GM06990 (cell line): ENCODE measurements around the gene ENO2.
"Not testable (repeated sequence)": the region's sequence is repeated elsewhere in the genome, so short reads cannot be mapped to it uniquely, and the experiment has no call there.

Experiments used
- DNase-seq: peaks from one replicate; pipeline ENCODE4 v3.0.0-alpha.2; 2011; ENCODE audit not compliant: insufficient read length; ENCODE audit errors: extremely low read depth
- H3K27me3 ChIP-seq: replicated peaks from 2 replicates; pipeline ENCODE4 v1.6.0; 2011; ENCODE audit warnings: low read length; ENCODE audit not compliant: control insufficient read depth, insufficient read depth
- H3K36me3 ChIP-seq: 2 replicates; pipeline ENCODE4 v1.5.1; 2011; ENCODE audit warnings: low read length; ENCODE audit not compliant: control insufficient read depth, insufficient read depth
- H3K4me3 ChIP-seq: replicated peaks from 2 replicates; pipeline ENCODE4 v1.5.1; 2011; ENCODE audit warnings: low read depth, mild to moderate bottlenecking, control low read depth, low read length
- TF ChIP-seq, protein P1 (sequence below): IDR thresholded peaks from 2 replicates; pipeline ENCODE4 v1.5.1; 2011; ENCODE audit warnings: low read length, control low read depth, mild to moderate bottlenecking, inconsistent platforms; ENCODE audit not compliant: insufficient read depth, poor library complexity, severe bottlenecking

Gene ENO2

DNA sequence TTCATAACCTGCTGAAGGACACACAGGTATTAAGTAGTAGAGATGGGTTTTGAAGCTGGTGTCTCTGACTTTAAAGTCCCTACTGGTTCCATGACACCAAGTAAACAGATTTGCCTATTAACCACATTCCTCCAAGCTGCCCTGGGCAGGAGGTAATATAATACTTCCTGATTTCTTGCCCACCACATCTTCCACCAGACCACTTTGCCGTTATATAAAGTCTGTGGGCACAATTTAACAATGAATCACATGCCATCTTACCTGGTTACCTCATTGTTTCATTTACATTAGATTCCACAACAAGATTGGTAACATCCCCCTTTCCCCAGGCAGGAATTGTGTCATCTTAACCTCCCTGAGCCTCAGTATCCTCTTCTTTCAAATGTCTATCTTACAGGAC is 10.7 kb upstream of the ENO2 start:
- Histone ChIP-seq H3K36me3 (no peaks in the 10 kb centered on the region), H3K27me3 (no peaks in the 10 kb centered on the region), H3K4me3 (no peak overlapping the region)
- no peak for DNase-seq
- TF ChIP-seq, protein P1, sequence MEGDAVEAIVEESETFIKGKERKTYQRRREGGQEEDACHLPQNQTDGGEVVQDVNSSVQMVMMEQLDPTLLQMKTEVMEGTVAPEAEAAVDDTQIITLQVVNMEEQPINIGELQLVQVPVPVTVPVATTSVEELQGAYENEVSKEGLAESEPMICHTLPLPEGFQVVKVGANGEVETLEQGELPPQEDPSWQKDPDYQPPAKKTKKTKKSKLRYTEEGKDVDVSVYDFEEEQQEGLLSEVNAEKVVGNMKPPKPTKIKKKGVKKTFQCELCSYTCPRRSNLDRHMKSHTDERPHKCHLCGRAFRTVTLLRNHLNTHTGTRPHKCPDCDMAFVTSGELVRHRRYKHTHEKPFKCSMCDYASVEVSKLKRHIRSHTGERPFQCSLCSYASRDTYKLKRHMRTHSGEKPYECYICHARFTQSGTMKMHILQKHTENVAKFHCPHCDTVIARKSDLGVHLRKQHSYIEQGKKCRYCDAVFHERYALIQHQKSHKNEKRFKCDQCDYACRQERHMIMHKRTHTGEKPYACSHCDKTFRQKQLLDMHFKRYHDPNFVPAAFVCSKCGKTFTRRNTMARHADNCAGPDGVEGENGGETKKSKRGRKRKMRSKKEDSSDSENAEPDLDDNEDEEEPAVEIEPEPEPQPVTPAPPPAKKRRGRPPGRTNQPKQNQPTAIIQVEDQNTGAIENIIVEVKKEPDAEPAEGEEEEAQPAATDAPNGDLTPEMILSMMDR, result no peak

DNA sequence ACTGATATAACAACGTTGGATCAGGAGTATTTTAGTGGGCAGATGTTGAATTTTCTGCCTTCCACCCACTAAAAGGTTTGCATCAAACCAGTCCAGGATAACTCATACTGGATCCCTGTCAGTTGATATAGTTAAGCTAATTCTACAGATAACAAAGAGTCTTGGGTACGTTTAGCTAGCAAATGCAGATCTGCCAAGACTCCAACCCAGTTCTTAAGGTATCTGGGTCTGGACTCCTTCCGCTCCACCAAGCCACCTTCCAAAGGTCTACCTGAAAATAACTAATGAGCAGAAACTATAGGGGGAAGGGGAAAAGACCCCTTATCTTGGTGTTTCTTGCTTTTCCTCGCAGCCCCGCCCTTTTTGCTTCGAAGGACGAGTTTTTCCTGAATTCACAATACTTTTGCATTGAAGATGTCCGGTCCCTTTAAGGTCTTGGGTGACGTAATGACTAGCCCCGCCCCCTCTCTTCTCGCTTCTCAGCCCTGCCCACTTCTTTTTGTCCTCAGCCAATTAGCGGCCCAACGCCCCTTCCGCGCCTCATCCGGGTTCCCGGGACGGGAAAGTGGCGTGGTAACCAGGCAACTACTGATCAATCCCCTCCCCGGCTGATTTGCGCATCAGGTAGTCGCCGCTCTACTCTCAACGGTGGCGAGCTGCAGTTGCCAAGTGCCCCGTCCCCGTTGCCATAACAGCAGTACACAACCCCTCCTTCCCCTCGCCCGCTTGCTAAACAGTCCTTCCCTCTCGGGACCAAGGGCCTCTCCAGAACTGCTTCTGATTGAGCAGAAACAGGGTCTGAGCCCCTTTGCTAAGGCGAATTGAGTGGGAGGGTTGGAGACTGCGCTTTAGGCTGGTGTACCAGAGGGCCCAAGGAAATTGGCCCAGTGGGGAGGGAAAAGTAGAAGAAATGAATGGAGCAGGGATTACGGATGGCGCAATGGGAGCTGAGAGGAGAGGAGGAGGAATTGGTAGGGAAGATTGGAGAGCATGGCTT is 9.8 kb upstream of the ENO2 start, which contains the start of gene LRRC23:
Gene LRRC23, plus strand, starts transcription at position 543 of the 997 bp plus-strand sequence. CDS start 812 bp downstream, outside the sequence.
- H3K27me3 ChIP-seq, result no peaks in the 10 kb centered on the region
- DNase-seq, result peak; percentile 94
- TF ChIP-seq, protein P1, result no peak

GRCh38 chr12:6905414-6906040 is 8.9 kb upstream of the ENO2 start:
- Histone ChIP-seq H3K4me3 (peak overlapping the region; percentile 74; the same call in 1 of the 2 replicates), H3K27me3 (no peaks in the 10 kb centered on the region), H3K36me3 (no peaks in the 10 kb centered on the region)
- TF ChIP-seq, protein P1, result no peak
- no peak for DNase-seq

More for the DNA sequence above, 9.8 kb upstream of the ENO2 start, which contains the start of gene LRRC23:
- Histone ChIP-seq H3K4me3 (peak within 1 kb of the TSS; percentile 74), H3K36me3 (no peaks in the 10 kb centered on the region)

- H3K36me3 ChIP-seq, H3K27me3 ChIP-seq, DNase-seq, H3K4me3 ChIP-seq: not testable (repeated sequence)
These were observed 6.2 kb upstream of the ENO2 start for GRCh38 chr12:6908141-6908540.

GRCh38 chr12:6909421-6910145 is 4.8 kb upstream of the ENO2 start:
- TF ChIP-seq, protein P1, result no peak
- Histone ChIP-seq H3K27me3 (no peaks in the 10 kb centered on the region), H3K4me3 (no peak overlapping the region), H3K36me3 (no peaks in the 10 kb centered on the region)
- DNase-seq, result no peak
